D721Med (cell line): ENCODE measurements around the gene SH2B3.
"Not testable (repeated sequence)": the region's sequence is repeated elsewhere in the genome, so short reads cannot be mapped to it uniquely, and the experiment has no call there.

Experiments used
- DNase-seq: peaks from one replicate; pipeline ENCODE4 v3.0.0; 2011; ENCODE audit warnings: low spot score; ENCODE audit not compliant: insufficient read length
- FAIRE-seq: peaks from 2 replicates; lab custom pipeline; 2011; peaks lifted over from hg19 to GRCh38; lab: Jason Lieb, UNC
- CTCF ChIP-seq: IDR thresholded peaks from 2 replicates; pipeline ENCODE4 v1.5.1; 2012; ENCODE audit warnings: mild to moderate bottlenecking, control low read depth; ENCODE audit not compliant: insufficient read depth; ENCODE audit errors: missing control alignments

SH2B3 gene

GRCh38 chr12:111368788-111369495 lies 36.8 kb upstream of the SH2B3 start, which contains the start of gene PHETA1:
TSS of gene PHETA1 (minus strand) at chr12:111369095. CDS start at chr12:111363427, 5,668 bp downstream.
- FAIRE-seq (no peak), DNase-seq (peak; percentile 96)
- no peak for TF ChIP-seq CTCF

- no peak for DNase-seq
- FAIRE-seq: no peak
- TF ChIP-seq CTCF: no peak
Observed at GRCh38 chr12:111369496-111370220, 36.1 kb upstream of the SH2B3 start.

- FAIRE-seq, DNase-seq: not testable (repeated sequence)
Observed at GRCh38 chr12:111373231-111373630, 32.5 kb upstream of the SH2B3 start.

GRCh38 chr12:111377440-111377839 lies 28.3 kb upstream of the SH2B3 start:
- FAIRE-seq (no peak), DNase-seq (no peak)
- no peak for TF ChIP-seq CTCF

- DNase-seq (no peak), FAIRE-seq (no peak)
- TF ChIP-seq CTCF: no peak
Observed at GRCh38 chr12:111379942-111380554, 25.7 kb upstream of the SH2B3 start.

GRCh38 chr12:111384596-111384995 lies 21.1 kb upstream of the SH2B3 start:
- FAIRE-seq (no peak), DNase-seq (no peak)
- TF ChIP-seq CTCF: no peak

GRCh38 chr12:111386885-111387284 lies 18.8 kb upstream of the SH2B3 start:
- FAIRE-seq (no peak), DNase-seq (no peak)
- TF ChIP-seq CTCF: no peak
